T-cell (primary cell): Measurements from ENCODE around the gene TMEM164. TPM values are rescaled to one million over a fixed set of nuclear protein-coding genes. Genes with fewer than 3 reads are reported as not detected.

Source experiments
- ATAC-seq, 4 experiments: fragments of 200-7000 bp in 3 of 4; fragments of 150-1000 bp in 1 of 4; cut with Tn5 transposase; replicated peaks in 1 of 4; 1 replicate in 3 of 4; 2 replicates in 1 of 4; pipeline ENCODE4 v1.10.0; 2021; ENCODE audit warnings: moderate library complexity in 3 of 4, mild to moderate bottlenecking in 2 of 4, moderate number of reproducible peaks in 1 of 4
- CTCF ChIA-PET, 2 donors: fragments of 300-600 bp; sonication (Branson Sonifier 250); formaldehyde crosslinking; loops; one replicate each; lab custom pipeline; 2022; ENCODE audit warnings: antibody characterized with exemption in 2 of 2; lab: Charles Lee
- POLR2A ChIA-PET, 2 donors: fragments of 300-600 bp; sonication (Branson Sonifier 250); formaldehyde crosslinking; loops; one replicate each; lab custom pipeline; 2022; ENCODE audit warnings: antibody characterized with exemption in 2 of 2; lab: Charles Lee
- DNase-seq, 35 experiments: peaks; one replicate each; pipeline versions ENCODE4 v3.0.0 to v3.0.0-alpha.2; 2013 to 2023
- H3K27ac ChIP-seq: one replicate; pipeline ENCODE4 v1.5.1; 2013; ENCODE audit warnings: low read length
- H3K27me3 ChIP-seq, 2 experiments: replicated peaks in 1 of 2; 1 replicate in 1 of 2; 2 replicates in 1 of 2; pipeline versions ENCODE4 v1.6.1 to v1.7.0; 2013; ENCODE audit warnings: low read length in 1 of 2, mixed read lengths in 1 of 2; ENCODE audit not compliant: control insufficient read depth in 2 of 2, insufficient read depth in 2 of 2; ENCODE audit errors: extremely low read depth in 1 of 2
- H3K36me3 ChIP-seq, 2 donors: 1 replicate in 1 of 2; 2 replicates in 1 of 2; pipeline versions ENCODE4 v1.6.1 to v1.7.0; 2013; ENCODE audit warnings: low read length in 1 of 2; ENCODE audit not compliant: control insufficient read depth in 2 of 2, insufficient read depth in 1 of 2; ENCODE audit errors: extremely low read depth in 1 of 2
- H3K4me1 ChIP-seq, 2 experiments: 1 replicate in 1 of 2; 2 replicates in 1 of 2; pipeline versions ENCODE4 v1.6.1 to v1.7.0; 2013; ENCODE audit warnings: low read length in 2 of 2, mixed read lengths in 1 of 2; ENCODE audit not compliant: insufficient read depth in 2 of 2, control insufficient read depth in 1 of 2; ENCODE audit errors: extremely low read depth in 1 of 2
- H3K4me3 ChIP-seq, 2 donors: 1 replicate in 1 of 2; 2 replicates in 1 of 2; pipeline versions ENCODE4 v1.5.1 to v1.7.0; 2013; ENCODE audit warnings: mild to moderate bottlenecking in 2 of 2, low read length in 1 of 2, moderate library complexity in 1 of 2; ENCODE audit not compliant: control insufficient read depth in 1 of 2; ENCODE audit errors: extremely low read depth in 1 of 2
- H3K9me3 ChIP-seq: 2 replicates; pipeline ENCODE4 v1.7.0; 2013
- H3K27ac Mint-ChIP-seq, 2 donors: one replicate each; pipeline ENCODE4 v1.8.0; 2020 to 2021; ENCODE audit warnings: mild to moderate bottlenecking in 2 of 2, mixed read lengths in 2 of 2
- H3K27me3 Mint-ChIP-seq, 2 donors: one replicate each; pipeline ENCODE4 v1.8.0; 2021 to 2022; ENCODE audit warnings: mixed read lengths in 2 of 2
- H3K36me3 Mint-ChIP-seq: one replicate; pipeline ENCODE4 v1.8.0; 2021; ENCODE audit warnings: mixed read lengths
- H3K4me1 Mint-ChIP-seq, 3 donors: one replicate each; pipeline ENCODE4 v1.8.0; 2020 to 2022; ENCODE audit warnings: mixed read lengths in 3 of 3, mild to moderate bottlenecking in 1 of 3
- H3K4me3 Mint-ChIP-seq, 3 donors: one replicate each; pipeline ENCODE4 v1.8.0; 2020 to 2022; ENCODE audit warnings: mild to moderate bottlenecking in 3 of 3, mixed read lengths in 3 of 3, moderate library complexity in 3 of 3
- H3K9me3 Mint-ChIP-seq, 3 donors: one replicate each; pipeline ENCODE4 v1.8.0; 2020 to 2022; ENCODE audit warnings: mixed read lengths in 3 of 3
- WGBS: methylation state at CpG from one replicate; pipeline ENCODE4 v1.1.5; 2013; ENCODE audit warnings: missing lambda C conversion rate; ENCODE audit not compliant: insufficient coverage; 5-methylcytosine and 5-hydroxymethylcytosine counted together
- total RNA-seq, 35 experiments: library from RNA in 6 of 35; stranded (reverse) in 6 of 35; fragments of 120-200 nt in 1 of 35; gene quantifications; one replicate each; pipeline versions ENCODE4 v1.2.1 to v1.2.4 and lab custom pipeline; 2013 to 2026

The TMEM164 gene
- total RNA-seq, 5 donors from 2014 or later (not counting 1 experiment from before 2014, with no cell fraction given) = 16.9 to 20.6 (median 19.8) TPM

DNA sequence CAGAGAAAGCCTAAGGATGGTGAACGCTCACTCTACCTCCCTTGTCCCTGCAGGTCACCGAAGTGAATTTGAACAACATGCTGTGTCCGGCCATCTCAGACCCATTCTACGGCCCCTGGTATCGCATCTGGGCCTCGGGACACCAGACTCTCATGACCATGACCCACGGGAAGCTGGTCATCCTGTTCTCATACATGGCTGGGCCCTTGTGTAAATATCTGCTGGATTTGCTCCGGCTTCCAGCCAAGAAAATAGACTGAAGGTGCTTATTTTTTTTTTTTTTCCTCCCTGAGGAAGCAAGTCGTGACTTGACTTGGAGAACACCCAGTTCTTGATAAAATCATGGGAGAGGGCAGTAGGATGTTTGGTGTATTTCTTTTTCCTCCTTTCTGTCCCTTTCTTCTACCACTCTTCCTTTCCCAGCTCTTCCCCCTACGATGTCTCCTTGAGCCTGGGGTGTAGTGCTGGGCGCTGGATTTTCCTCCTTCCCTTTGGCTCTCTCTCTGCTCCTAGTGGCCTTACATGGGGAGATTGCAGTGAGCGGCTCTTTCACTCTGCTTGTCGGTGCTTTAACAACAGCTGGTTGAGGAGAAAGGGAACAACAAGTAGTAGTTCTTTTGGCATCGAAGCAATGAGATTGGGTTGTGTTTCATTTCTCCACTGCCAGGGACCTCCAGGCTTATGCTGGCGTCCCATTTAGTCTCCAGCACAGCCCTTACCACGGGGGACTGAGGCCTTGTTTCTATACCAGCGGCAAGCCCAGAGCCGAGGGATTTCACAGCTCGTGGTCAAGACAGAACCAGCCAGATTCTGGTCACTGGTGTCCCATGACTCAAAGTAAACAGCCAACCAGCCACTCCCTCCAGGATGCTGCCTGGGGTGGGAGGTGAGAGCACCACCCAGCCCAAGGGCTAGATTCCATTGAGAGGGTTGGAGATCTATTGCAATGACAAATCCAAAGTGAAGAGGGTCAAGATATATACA is 170.6 kb downstream of the TMEM164 start:
- no peak for DNase-seq
- CTCF ChIA-PET = interaction anchor here in 1 of 2 donors (1.6 kb wide), 1 partner anchor 13 kb away, joined by 3 read pairs; no protein-coding TSS in a partner anchor

DNA sequence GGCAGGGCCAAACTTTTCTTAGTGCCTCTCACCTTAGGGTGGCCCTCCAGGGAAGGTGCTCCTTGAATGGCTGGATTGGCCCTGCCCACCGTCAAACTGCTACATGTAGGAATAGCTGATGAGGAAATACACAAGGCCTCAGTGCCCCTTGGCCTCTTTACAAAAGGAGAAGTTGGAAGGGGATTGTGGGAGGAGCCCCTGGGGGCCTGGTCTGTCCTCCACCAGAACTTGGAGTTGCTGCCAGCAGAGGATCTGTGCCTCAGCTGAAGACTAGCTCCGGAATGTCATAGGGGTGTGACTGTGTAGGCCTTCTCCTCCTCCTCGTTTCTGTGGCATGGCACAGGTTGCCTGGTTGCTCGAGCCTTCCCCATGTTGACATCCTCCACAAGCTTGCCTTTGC is 172.2 kb downstream of the TMEM164 start:
- Mint-ChIP-seq H3K4me3 (no peak overlapping the region), H3K27ac (no peak overlapping the region), H3K4me1 (peaks cover 0 to 16% (median 7%) of the 10 kb centered on the region in 3 donors), H3K9me3 (no peaks in the 10 kb centered on the region), H3K27me3 (no peaks in the 10 kb centered on the region), H3K36me3 (peaks cover 30% of the 10 kb centered on the region)
- Histone ChIP-seq H3K4me1 (peaks cover 2 to 6% of the 10 kb centered on the region in 2 experiments), H3K27me3 (no peaks in the 10 kb centered on the region), H3K4me3 (no peak overlapping the region), H3K27ac (no peak overlapping the region), H3K36me3 (no peaks in the 10 kb centered on the region), H3K9me3 (no peaks in the 10 kb centered on the region)
- DNase-seq (no peak), ATAC-seq (no peak)
- no CpG with 5 or more reads among the region's 4 CpGs for WGBS
- POLR2A ChIA-PET = no interaction called here
- CTCF ChIA-PET = interaction anchor here in 1 of 2 donors (1.2 kb wide), 1 partner anchor 15 kb away, joined by 3 read pairs; no protein-coding TSS in a partner anchor

More for the DNA sequence above, 170.6 kb downstream of the TMEM164 start:
- POLR2A ChIA-PET = no interaction called here
- peaks cover 0 to 7% (median 0%) of the 10 kb centered on the region in 3 donors for H3K4me1 Mint-ChIP-seq
- ATAC-seq = no peak
- WGBS = 92% methylated on average over 4 of the region's 19 CpGs
- no peaks in the 10 kb centered on the region for H3K9me3 ChIP-seq
- H3K36me3 Mint-ChIP-seq = peaks cover 35% of the 10 kb centered on the region
- H3K27me3 ChIP-seq = no peaks in the 10 kb centered on the region
- no peak overlapping the region for H3K27ac ChIP-seq
- no peaks in the 10 kb centered on the region for H3K9me3 Mint-ChIP-seq
- H3K36me3 ChIP-seq = no peaks in the 10 kb centered on the region
- no peak overlapping the region for H3K4me3 ChIP-seq
- H3K4me3 Mint-ChIP-seq = no peak overlapping the region
- peaks cover 0 to 2% of the 10 kb centered on the region in 2 experiments for H3K4me1 ChIP-seq
- no peak overlapping the region for H3K27ac Mint-ChIP-seq
- H3K27me3 Mint-ChIP-seq = peaks cover 0 to 4% of the 10 kb centered on the region in 2 donors

DNA sequence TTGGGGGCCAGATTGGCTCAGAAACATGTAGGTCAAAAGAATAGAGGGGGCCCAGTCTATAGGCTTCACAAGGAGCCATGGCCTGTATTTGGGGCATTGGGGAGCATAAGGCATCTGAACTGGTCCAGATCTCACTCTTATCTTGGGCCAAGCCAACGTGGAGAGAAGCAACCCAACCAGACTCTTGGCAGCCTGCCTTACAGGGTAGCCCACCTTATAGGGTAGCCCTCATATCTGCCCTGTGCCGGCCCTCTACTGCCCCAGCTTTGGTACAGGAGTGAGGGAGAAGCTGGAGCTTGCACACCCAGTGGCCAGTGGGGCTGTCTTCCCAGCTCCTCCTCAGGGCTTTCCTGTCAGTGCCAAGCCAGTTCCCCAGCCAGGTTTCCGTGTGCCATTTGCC is 172.8 kb downstream of the TMEM164 start:
- H3K27ac ChIP-seq = no peak overlapping the region
- H3K4me1 ChIP-seq = peaks cover 2 to 6% of the 10 kb centered on the region in 2 experiments
- H3K27me3 Mint-ChIP-seq = no peaks in the 10 kb centered on the region
- WGBS = no CpG with 5 or more reads among the region's 3 CpGs
- H3K27me3 ChIP-seq = no peaks in the 10 kb centered on the region
- peaks cover 0 to 19% (median 10%) of the 10 kb centered on the region in 3 donors for H3K4me1 Mint-ChIP-seq
- no peak overlapping the region for H3K4me3 ChIP-seq
- H3K27ac Mint-ChIP-seq = no peak overlapping the region
- ATAC-seq = no peak
- H3K9me3 Mint-ChIP-seq = no peaks in the 10 kb centered on the region
- H3K4me3 Mint-ChIP-seq = no peak overlapping the region
- H3K9me3 ChIP-seq = no peaks in the 10 kb centered on the region
- peaks cover 30% of the 10 kb centered on the region for H3K36me3 Mint-ChIP-seq
- no peak for DNase-seq
- H3K36me3 ChIP-seq = no peaks in the 10 kb centered on the region
- CTCF ChIA-PET = no interaction called here
- POLR2A ChIA-PET = no interaction called here

DNA sequence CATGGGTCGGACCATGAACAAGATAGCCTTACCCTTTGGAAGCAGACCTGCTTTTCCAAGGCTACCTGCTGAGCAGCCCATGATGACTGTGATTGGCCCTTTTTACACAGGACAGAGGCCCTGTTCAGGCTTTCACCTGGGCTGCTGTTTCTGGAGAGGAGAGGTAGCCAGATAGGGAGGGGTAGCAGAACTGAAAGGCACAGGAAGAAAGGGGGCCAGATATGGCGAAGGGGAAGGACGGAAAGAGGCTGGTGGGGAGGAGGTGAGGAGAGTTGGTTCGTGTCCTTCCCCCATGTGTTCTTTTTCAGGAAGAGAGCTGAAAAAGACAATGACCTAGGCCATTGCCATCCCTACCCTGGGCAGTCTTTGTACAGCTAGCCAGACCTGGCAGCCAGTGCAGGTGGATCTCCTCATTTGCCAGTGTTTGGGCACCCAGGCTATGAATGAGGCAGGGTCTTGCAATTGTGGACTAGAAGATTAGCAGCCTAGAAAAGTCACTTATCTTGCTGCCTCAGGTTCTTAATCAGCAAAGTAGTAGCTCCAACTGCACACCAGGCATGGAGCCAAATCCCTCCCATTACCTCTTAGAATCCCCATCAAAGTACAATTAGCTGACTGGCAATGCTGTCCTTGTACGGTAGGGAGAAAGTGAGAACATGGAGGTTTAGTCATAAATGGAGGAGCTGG is 175.4 kb downstream of the TMEM164 start:
- WGBS = 100% methylated on average over 1 of the region's 5 CpGs
- no peak for ATAC-seq
- no peaks in the 10 kb centered on the region for H3K36me3 ChIP-seq
- ChIA-PET POLR2A (interaction anchor here in 1 of 2 donors (1.0 kb wide), 1 partner anchor 11 kb away, joined by 3 read pairs; no protein-coding TSS in a partner anchor), CTCF (interaction anchor here (0.6 to 1.2 kb wide), 2 partner anchors 32 to 183 kb away, joined by 3 read pairs; no protein-coding TSS in a partner anchor)
- no peaks in the 10 kb centered on the region for H3K9me3 Mint-ChIP-seq
- no peak overlapping the region for H3K4me3 ChIP-seq
- no peaks in the 10 kb centered on the region for H3K27me3 Mint-ChIP-seq
- no peak overlapping the region for H3K27ac ChIP-seq
- no peak overlapping the region for H3K4me3 Mint-ChIP-seq
- H3K27me3 ChIP-seq = no peaks in the 10 kb centered on the region
- no peak overlapping the region for H3K27ac Mint-ChIP-seq
- H3K4me1 ChIP-seq = peaks cover 2 to 6% of the 10 kb centered on the region in 2 experiments
- peaks cover 21% of the 10 kb centered on the region for H3K36me3 Mint-ChIP-seq
- no peak for DNase-seq
- peaks cover 0 to 22% (median 14%) of the 10 kb centered on the region in 3 donors for H3K4me1 Mint-ChIP-seq
- no peaks in the 10 kb centered on the region for H3K9me3 ChIP-seq

DNA sequence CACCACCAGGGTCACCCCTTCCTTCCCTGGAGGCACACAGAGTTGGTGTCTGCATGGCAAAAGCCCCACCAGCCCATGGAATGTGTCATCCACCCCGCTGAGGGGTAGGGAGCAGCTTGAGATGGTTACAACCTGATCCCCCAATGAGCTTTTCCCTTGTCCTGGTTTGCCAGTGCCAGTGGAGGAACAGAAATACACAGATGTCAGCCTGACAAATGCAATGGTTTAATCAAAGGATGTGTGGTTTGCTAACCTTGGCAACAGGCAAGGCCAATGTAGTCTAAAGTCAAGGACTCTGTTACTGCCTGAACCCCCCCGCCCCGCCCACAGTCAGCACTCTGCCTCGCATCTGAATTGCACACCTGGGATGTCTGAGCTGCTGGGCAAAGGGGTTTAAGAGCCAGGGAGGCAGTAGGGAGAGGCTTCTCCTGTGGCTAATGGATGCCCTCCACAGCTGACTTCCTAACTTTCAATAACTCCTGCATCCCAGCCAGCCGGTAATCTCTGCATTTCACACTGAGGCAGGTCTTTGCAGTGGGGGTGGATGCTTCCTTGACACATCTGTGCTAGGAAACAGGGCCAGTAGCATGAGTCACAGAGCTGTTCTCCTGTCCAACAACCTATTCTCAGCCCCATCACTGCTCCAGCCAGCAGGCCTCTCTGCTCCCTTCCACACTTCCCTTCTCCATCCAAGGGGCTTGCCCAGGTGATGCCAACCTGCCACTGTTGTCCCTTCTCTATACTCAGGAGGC is 177.4 kb downstream of the TMEM164 start:
- Histone ChIP-seq H3K36me3 (no peaks in the 10 kb centered on the region), H3K9me3 (no peaks in the 10 kb centered on the region), H3K27ac (no peak overlapping the region), H3K27me3 (no peaks in the 10 kb centered on the region), H3K4me3 (no peak overlapping the region), H3K4me1 (peaks cover 2 to 6% of the 10 kb centered on the region in 2 experiments)
- Mint-ChIP-seq H3K4me3 (no peak overlapping the region), H3K9me3 (peaks cover 0 to 3% (median 0%) of the 10 kb centered on the region in 3 donors), H3K4me1 (peaks cover 0 to 32% (median 14%) of the 10 kb centered on the region in 3 donors), H3K27ac (peak overlapping the region in 1 of 2 donors; percentile 52), H3K27me3 (no peaks in the 10 kb centered on the region), H3K36me3 (peaks cover 24% of the 10 kb centered on the region)
- no peak for DNase-seq
- no peak for ATAC-seq
- no CpG with 5 or more reads among the region's 5 CpGs for WGBS
- ChIA-PET POLR2A (no interaction called here), CTCF (interaction anchor here (0.6 to 2.0 kb wide), 4 partner anchors 20 to 228 kb away, joined by 3 to 5 read pairs (median 4); no protein-coding TSS in a partner anchor)
